GM12878 (cell line): ENCODE data around the gene SLC45A2. TPM values are rescaled to one million over a fixed set of nuclear protein-coding genes. Genes with fewer than 3 reads are reported as not detected.

ENCODE experiments used
- ATAC-seq: fragments of 200-7000 bp; cut with Tn5 transposase; 3 replicates; pipeline ENCODE4 v1.9.1; 2020; ENCODE audit warnings: mild to moderate bottlenecking, moderate library complexity
- BruUV-seq: library from RNA; stranded (reverse); fragments of 400-500 nt; replicated peaks from 2 replicates; lab custom pipeline; 2021; lab: Mats Ljungman, UMichigan
- CTCF ChIA-PET: fragments of 300-600 bp; sonication (Branson Sonifier 250); formaldehyde crosslinking; extraction: SDS; loops from one replicate; lab custom pipeline; 2021; ENCODE audit warnings: inconsistent platforms; lab: Yijun Ruan, JAX
- POLR2A ChIA-PET: fragments of 350-600 bp; formaldehyde crosslinking; extraction: SDS; loops from one replicate; lab custom pipeline; 2021; ENCODE audit warnings: inconsistent platforms; lab: Charles Lee
- RAD21 ChIA-PET: fragments of 300-600 bp; sonication (Branson Sonifier 250); formaldehyde crosslinking; loops from one replicate; lab custom pipeline; 2023; ENCODE audit warnings: antibody characterized with exemption; ENCODE audit not compliant: unreplicated experiment; lab: Charles Lee
- SMC1A ChIA-PET: fragments of 300-600 bp; sonication (Branson Sonifier 250); formaldehyde crosslinking; loops from one replicate; lab custom pipeline; 2023; ENCODE audit not compliant: unreplicated experiment, uncharacterized antibody; lab: Charles Lee
- DNase-seq: peaks from one replicate; pipeline ENCODE4 v3.0.0-alpha.2; 2011; ENCODE audit warnings: low read depth, low spot score
- FAIRE-seq: peaks from 3 replicates; lab custom pipeline; 2011; peaks lifted over from hg19 to GRCh38; lab: Jason Lieb, UNC
- H2AFZ ChIP-seq: 2 replicates; pipeline ENCODE4 v1.6.0; 2011; ENCODE audit warnings: low read depth, low read length, control low read depth; ENCODE audit not compliant: control insufficient read depth
- H3K27ac ChIP-seq: 2 replicates; pipeline ENCODE4 v1.5.1; 2011; ENCODE audit warnings: control low read depth; ENCODE audit not compliant: control insufficient read depth, insufficient read depth
- H3K27me3 ChIP-seq, 2 experiments: replicated peaks in 1 of 2; 2 replicates each; pipeline versions ENCODE4 v1.6.0 to v1.6.1; 2011; ENCODE audit warnings: low read length in 1 of 2; ENCODE audit not compliant: control insufficient read depth in 2 of 2, insufficient read depth in 2 of 2
- H3K36me3 ChIP-seq, 2 experiments: 2 replicates each; pipeline ENCODE4 v1.5.1; 2011; ENCODE audit warnings: low read length in 1 of 2; ENCODE audit not compliant: control insufficient read depth in 2 of 2, insufficient read depth in 2 of 2
- H3K4me1 ChIP-seq: 2 replicates; pipeline ENCODE4 v1.6.1; 2011; ENCODE audit warnings: mild to moderate bottlenecking, low read length, moderate library complexity, mixed read lengths; ENCODE audit not compliant: control insufficient read depth, insufficient read depth
- H3K4me2 ChIP-seq: 2 replicates; pipeline ENCODE4 v1.6.0; 2011; ENCODE audit warnings: control low read depth; ENCODE audit not compliant: control insufficient read depth, insufficient read depth
- H3K4me3 ChIP-seq: fragments of 200-600 bp; sonication (generic); 2 replicates; pipeline ENCODE4 v1.5.1; 2016
- H3K79me2 ChIP-seq: 2 replicates; pipeline ENCODE4 v1.6.0; 2011; ENCODE audit warnings: low read length; ENCODE audit not compliant: control insufficient read depth, insufficient read depth
- H3K9ac ChIP-seq: 2 replicates; pipeline ENCODE4 v1.8.0; 2011; ENCODE audit warnings: low read length, control low read depth, mixed read lengths; ENCODE audit not compliant: control insufficient read depth, insufficient read depth
- H3K9me3 ChIP-seq: replicated peaks from 3 replicates; pipeline ENCODE4 v1.5.1; 2011; ENCODE audit warnings: mild to moderate bottlenecking, low read length; ENCODE audit not compliant: control insufficient read depth, insufficient read depth
- H4K20me1 ChIP-seq: 2 replicates; pipeline ENCODE4 v1.6.0; 2011; ENCODE audit not compliant: control insufficient read depth, insufficient read depth
- BHLHE40 ChIP-seq, 2 experiments: fragments of 450-650 bp in 1 of 2; IDR thresholded peaks; 2 replicates each; pipeline ENCODE4 v1.6.1; 2011 to 2017; ENCODE audit warnings: low read depth in 2 of 2, borderline replicate concordance in 1 of 2, improper control_type of control experiment in 1 of 2, low read length in 1 of 2, mild to moderate bottlenecking in 1 of 2
- CREB1 ChIP-seq: IDR thresholded peaks from 2 replicates; pipeline ENCODE4 v1.6.1; 2012; ENCODE audit warnings: low read depth, mild to moderate bottlenecking, inconsistent platforms
- CREM ChIP-seq: IDR thresholded peaks from 2 replicates; pipeline ENCODE4 v1.6.1; 2014; ENCODE audit warnings: antibody characterized with exemption, low read depth
- EGR1 ChIP-seq, 2 experiments: IDR thresholded peaks; 1 replicate in 1 of 2; 2 replicates in 1 of 2; pipeline ENCODE4 v1.6.1; 2011 to 2012; ENCODE audit warnings: low read depth in 2 of 2, low read length in 2 of 2, borderline replicate concordance in 1 of 2, mild to moderate bottlenecking in 1 of 2, moderate library complexity in 1 of 2
- FOXM1 ChIP-seq: IDR thresholded peaks from 2 replicates; pipeline ENCODE4 v1.6.1; 2012; ENCODE audit warnings: low read depth, mild to moderate bottlenecking, inconsistent platforms, low read length, moderate library complexity
- IKZF1 ChIP-seq: fragments of 450-650 bp; conservative IDR thresholded peaks from 2 replicates; pipeline ENCODE4 v1.6.1; 2017; ENCODE audit warnings: antibody characterized with exemption, mild to moderate bottlenecking
- KDM1A ChIP-seq: fragments of 200-600 bp; sonication (generic); IDR thresholded peaks from 2 replicates; pipeline ENCODE4 v1.6.1; 2016; ENCODE audit warnings: borderline replicate concordance
- RB1 ChIP-seq: fragments of 450-650 bp; formaldehyde crosslinking; IDR thresholded peaks from 2 replicates; pipeline ENCODE4 v1.6.1; 2017; ENCODE audit warnings: mild to moderate bottlenecking, borderline replicate concordance
- SMAD5 ChIP-seq: IDR thresholded peaks from 2 replicates; pipeline ENCODE4 v1.6.1; 2016; ENCODE audit warnings: antibody characterized with exemption, low read depth
- ZNF24 ChIP-seq: fragments of 450-650 bp; IDR thresholded peaks from 2 replicates; pipeline ENCODE4 v1.6.1; 2017; ENCODE audit warnings: antibody characterized with exemption, mild to moderate bottlenecking
- WGBS: methylation state at CpG from one replicate; pipeline ENCODE4 v1.1.6; 2016; ENCODE audit warnings: low lambda C conversion rate; ENCODE audit not compliant: insufficient replicate concordance, insufficient coverage; ENCODE audit errors: missing lambda C conversion rate; 5-methylcytosine and 5-hydroxymethylcytosine counted together
- in situ Hi-C: fragments of 300-500 bp; cut with MboI; formaldehyde crosslinking; loops from 9 replicates; pipeline ENCODE4 v1.14.3; 2018; ENCODE audit warnings: mixed read lengths
- intact Hi-C: fragments of 100-400 bp; cut with micrococcal nuclease; formaldehyde crosslinking; loops from one replicate; pipeline ENCODE4 v1.14.2; 2022; ENCODE audit not compliant: unreplicated experiment
- polyA plus RNA-seq, 11 experiments: library from polyadenylated mRNA; depleted of rRNA in 4 of 11; unstranded in 6 of 11; stranded (reverse) in 5 of 11; fragments of >200 nt; fragmentation: Nextera tagmentation in 4 of 11; fragmentation: Illumina TruSeq in 1 of 11; extraction: Ambion mirVana in 4 of 11; extraction: Trizol in 1 of 11; gene quantifications; 1 replicate in 1 of 11; 2 replicates in 10 of 11; pipeline versions ENCODE4 v1.2.1 to v1.2.3, GENCODE V29; 2011 to 2016; ENCODE audit warnings: inconsistent platforms in 2 of 11, missing spikeins in 2 of 11, low read depth in 1 of 11
- total RNA-seq, 4 experiments: library from RNA; depleted of rRNA in 3 of 4; stranded (reverse); fragments of >200 nt in 3 of 4; fragmentation: Illumina TruSeq in 1 of 4; extraction: Trizol in 1 of 4; gene quantifications; 2 replicates each; pipeline versions ENCODE4 v1.2.1 to v1.2.3, GENCODE V29; 2013 to 2021
- TF ChIP-seq, protein P1 (sequence below), 3 experiments: IDR thresholded peaks in 2 of 3; conservative IDR thresholded peaks in 1 of 3; 2 replicates each; pipeline ENCODE4 v1.5.1; 2011; ENCODE audit warnings: low read depth in 3 of 3, low read length in 3 of 3, mild to moderate bottlenecking in 3 of 3, control low read depth in 2 of 3, moderate library complexity in 2 of 3, inconsistent platforms in 1 of 3, mixed read lengths in 1 of 3; ENCODE audit not compliant: control insufficient read depth in 2 of 3, insufficient read depth in 1 of 3; ENCODE audit errors: extremely low read depth in 1 of 3
- TF ChIP-seq, protein P2 (sequence below): IDR thresholded peaks from 2 replicates; pipeline ENCODE4 v1.6.1; 2012; ENCODE audit warnings: improper control_type of control experiment, low read depth, low read length; ENCODE audit not compliant: insufficient replicate concordance

SLC45A2 gene
- total and polyA plus RNA-seq, 10 of the 15 experiments (the other 5 are each of a cell fraction or from before 2014, with no cell fraction given): 0.06 to 0.07 TPM; not detected in 8

DNA sequence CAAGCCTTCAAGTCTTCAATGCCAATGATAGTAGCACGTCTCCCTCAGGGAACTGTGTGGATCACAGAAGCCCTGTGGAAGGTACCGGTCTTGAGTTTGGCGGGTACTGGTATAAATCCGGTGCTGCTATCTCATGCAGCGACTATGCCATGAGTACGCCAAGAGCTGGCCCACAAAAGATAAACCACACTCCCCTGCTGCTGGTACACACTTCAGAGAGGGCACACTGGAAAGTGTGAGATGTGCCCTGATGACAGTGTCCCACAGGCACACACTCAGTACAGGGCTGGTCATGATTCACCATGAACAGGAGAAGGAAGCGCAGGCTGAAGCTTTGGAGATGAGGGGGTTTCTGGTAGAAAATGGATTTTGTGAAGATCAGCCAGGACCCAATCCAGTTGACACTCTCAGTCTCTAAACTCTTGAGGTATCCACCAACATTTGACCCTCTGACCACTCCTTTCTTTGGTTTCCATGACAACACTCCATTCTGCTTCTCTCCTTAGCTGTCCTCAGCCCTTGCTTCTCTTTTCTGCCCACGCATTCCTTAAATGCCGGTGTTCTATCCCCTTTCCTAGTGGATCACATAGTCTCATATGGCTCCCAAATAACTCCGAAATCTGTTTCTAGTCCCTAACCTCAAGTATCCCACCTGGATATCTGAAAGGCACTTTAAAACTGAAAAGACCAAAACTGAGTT lies 18.3 kb upstream of the SLC45A2 start (continued):
- TF ChIP-seq FOXM1: no peak
- TF ChIP-seq SMAD5: no peak
- no peak for TF ChIP-seq CREM
- no peak for TF ChIP-seq KDM1A
- no peak for TF ChIP-seq BHLHE40 (IDR thresholded peaks at IDR 0.05; ENCODE audit: borderline replicate concordance in 1 of 2, low read depth in 2 of 2, low read length in 1 of 2)
- no peak for TF ChIP-seq ZNF24
- no peak for TF ChIP-seq CREB1

DNA sequence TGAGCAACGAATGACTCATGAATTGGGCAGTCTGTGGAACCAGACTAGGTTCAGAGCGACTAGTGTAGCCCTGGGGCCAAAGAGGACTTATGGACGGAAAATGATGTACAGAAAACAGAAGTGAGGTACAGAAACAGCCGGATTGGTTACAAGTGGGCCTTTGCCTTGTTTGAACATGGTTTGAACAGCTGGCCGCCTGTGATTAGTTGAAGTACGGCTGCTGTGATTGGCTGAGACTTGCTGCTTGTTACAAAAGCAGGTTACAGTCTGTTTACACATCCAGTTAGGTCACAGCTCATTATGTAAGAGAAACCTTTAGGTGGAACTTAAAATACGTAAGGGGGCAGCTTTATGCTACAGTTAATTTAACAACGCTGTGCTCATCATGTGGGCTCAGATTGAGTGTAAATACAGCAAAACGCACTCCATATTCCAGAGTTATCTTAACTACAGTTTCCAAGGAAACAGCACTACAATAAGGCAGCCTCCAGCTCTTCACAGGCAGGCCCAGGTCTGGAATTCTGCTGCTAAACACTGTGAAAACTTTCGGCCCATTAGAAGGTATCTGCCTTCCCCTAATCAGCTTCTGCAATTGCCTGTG lies 16.8 kb upstream of the SLC45A2 start:
- no TSS peak for BruUV-seq
- POLR2A ChIA-PET: no interaction called here
- no peak overlapping the region for H3K9ac ChIP-seq
- H3K36me3 ChIP-seq: 0 out of 4 replicates have a peak, but pooled peaks cover 0 to 4% of the 10 kb centered on the region in 2 experiments
- in situ Hi-C loops: loop anchor here (25.0 kb wide), 1 partner anchor 911 kb away; the partner anchor contains the start of genes BRIX1 and RAD1
- H4K20me1 ChIP-seq: no peaks in the 10 kb centered on the region
- SMC1A ChIA-PET: interaction anchor here (0.9 kb wide), 1 partner anchor 19 kb away, joined by 3 read pairs; no protein-coding TSS in a partner anchor
- RAD21 ChIA-PET: no interaction called here
- no peak overlapping the region for H3K4me2 ChIP-seq
- H3K4me3 ChIP-seq: no peak overlapping the region
- H3K27me3 ChIP-seq: no peaks in the 10 kb centered on the region
- H3K79me2 ChIP-seq: no peaks in the 10 kb centered on the region
- DNase-seq (no peak), FAIRE-seq (no peak), ATAC-seq (no peak)
- H3K4me1 ChIP-seq: no peaks in the 10 kb centered on the region
- intact Hi-C loops: loop anchor here (10.0 kb wide), 2 partner anchors 183 to 913 kb away; partner anchors contain the start of genes BRIX1 and RAD1
- H3K27ac ChIP-seq: no peak overlapping the region
- no peak overlapping the region for H2AFZ ChIP-seq
- WGBS: 94% methylated on average over 10 of the region's 10 CpGs
- CTCF ChIA-PET: interaction anchor here (0.6 to 1.2 kb wide), 2 partner anchors 21 to 577 kb away, joined by 3 to 5 read pairs; no protein-coding TSS in a partner anchor
- no peaks in the 10 kb centered on the region for H3K9me3 ChIP-seq
- TF ChIP-seq EGR1 (IDR thresholded peaks at IDR 0.05; ENCODE audit: borderline replicate concordance in 1 of 2, low read depth in 2 of 2, low read length in 2 of 2): no peak
- TF ChIP-seq, protein P1, sequence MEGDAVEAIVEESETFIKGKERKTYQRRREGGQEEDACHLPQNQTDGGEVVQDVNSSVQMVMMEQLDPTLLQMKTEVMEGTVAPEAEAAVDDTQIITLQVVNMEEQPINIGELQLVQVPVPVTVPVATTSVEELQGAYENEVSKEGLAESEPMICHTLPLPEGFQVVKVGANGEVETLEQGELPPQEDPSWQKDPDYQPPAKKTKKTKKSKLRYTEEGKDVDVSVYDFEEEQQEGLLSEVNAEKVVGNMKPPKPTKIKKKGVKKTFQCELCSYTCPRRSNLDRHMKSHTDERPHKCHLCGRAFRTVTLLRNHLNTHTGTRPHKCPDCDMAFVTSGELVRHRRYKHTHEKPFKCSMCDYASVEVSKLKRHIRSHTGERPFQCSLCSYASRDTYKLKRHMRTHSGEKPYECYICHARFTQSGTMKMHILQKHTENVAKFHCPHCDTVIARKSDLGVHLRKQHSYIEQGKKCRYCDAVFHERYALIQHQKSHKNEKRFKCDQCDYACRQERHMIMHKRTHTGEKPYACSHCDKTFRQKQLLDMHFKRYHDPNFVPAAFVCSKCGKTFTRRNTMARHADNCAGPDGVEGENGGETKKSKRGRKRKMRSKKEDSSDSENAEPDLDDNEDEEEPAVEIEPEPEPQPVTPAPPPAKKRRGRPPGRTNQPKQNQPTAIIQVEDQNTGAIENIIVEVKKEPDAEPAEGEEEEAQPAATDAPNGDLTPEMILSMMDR (IDR thresholded peaks at IDR 0.05 in 2 of 3, conservative IDR thresholded peaks at IDR 0.05 in 1 of 3; ENCODE audit: control insufficient read depth in 2 of 3, extremely low read depth in 1 of 3, insufficient read depth in 1 of 3, low read depth in 3 of 3, low read length in 3 of 3): no peak
- TF ChIP-seq RB1: no peak
- TF ChIP-seq, protein P2, sequence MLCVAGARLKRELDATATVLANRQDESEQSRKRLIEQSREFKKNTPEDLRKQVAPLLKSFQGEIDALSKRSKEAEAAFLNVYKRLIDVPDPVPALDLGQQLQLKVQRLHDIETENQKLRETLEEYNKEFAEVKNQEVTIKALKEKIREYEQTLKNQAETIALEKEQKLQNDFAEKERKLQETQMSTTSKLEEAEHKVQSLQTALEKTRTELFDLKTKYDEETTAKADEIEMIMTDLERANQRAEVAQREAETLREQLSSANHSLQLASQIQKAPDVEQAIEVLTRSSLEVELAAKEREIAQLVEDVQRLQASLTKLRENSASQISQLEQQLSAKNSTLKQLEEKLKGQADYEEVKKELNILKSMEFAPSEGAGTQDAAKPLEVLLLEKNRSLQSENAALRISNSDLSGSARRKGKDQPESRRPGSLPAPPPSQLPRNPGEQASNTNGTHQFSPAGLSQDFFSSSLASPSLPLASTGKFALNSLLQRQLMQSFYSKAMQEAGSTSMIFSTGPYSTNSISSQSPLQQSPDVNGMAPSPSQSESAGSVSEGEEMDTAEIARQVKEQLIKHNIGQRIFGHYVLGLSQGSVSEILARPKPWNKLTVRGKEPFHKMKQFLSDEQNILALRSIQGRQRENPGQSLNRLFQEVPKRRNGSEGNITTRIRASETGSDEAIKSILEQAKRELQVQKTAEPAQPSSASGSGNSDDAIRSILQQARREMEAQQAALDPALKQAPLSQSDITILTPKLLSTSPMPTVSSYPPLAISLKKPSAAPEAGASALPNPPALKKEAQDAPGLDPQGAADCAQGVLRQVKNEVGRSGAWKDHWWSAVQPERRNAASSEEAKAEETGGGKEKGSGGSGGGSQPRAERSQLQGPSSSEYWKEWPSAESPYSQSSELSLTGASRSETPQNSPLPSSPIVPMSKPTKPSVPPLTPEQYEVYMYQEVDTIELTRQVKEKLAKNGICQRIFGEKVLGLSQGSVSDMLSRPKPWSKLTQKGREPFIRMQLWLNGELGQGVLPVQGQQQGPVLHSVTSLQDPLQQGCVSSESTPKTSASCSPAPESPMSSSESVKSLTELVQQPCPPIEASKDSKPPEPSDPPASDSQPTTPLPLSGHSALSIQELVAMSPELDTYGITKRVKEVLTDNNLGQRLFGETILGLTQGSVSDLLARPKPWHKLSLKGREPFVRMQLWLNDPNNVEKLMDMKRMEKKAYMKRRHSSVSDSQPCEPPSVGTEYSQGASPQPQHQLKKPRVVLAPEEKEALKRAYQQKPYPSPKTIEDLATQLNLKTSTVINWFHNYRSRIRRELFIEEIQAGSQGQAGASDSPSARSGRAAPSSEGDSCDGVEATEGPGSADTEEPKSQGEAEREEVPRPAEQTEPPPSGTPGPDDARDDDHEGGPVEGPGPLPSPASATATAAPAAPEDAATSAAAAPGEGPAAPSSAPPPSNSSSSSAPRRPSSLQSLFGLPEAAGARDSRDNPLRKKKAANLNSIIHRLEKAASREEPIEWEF: no peak
- no peak for TF ChIP-seq IKZF1
